Measurements from ENCODE around the gene FBXO31.
"Not testable (repeated sequence)": the region's sequence is repeated elsewhere in the genome, so short reads cannot be mapped to it uniquely, and the experiment has no call there.

Gene FBXO31

DNA sequence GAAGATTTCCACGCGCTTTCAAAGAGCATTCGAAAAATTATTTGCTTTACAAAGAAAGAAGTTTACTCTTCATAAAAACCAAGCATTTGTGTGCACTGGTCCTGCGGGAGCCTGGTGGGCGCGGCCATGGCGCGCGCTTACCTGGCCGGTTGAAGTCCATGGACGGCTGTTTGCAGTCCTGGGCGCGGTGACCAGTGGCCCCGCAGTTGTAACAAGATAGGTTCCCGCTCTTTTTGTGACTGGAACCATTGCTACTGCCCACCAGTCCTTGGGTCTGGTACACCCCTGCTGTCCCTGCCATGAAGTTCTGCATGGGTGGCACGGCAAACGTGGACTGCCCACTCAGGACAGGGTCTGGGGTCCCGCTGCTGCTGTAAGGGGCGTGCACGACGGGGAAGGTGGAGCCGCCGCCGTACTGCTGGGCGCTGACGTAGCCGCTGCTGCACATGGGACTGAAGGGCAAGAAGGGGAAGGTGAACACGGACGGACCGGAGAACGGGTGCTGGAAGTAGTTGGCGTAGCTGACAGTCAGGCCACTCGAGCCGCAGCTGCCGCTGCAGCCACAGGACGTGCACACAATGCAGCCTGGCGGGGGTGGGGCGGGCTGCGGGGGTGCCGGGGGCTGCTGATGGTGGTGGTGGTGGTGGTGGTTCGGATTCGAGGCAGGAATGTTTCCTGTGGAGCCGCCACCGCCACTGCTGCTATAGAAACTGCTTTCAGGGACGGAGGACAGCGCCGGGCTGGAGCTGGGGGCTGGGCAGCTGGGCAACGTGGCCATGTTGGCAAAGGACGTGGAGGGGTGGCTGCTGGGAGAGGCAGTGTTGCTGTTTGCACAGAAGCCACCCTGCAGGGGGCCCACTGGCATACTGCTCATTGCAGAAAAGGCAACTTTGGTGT is 28.0 kb upstream of the FBXO31 start:
- no peak for DNase-seq

- DNase-seq: no peak
Observed at GRCh38 chr16:87410968-87411367, 27.4 kb upstream of the FBXO31 start.

DNA sequence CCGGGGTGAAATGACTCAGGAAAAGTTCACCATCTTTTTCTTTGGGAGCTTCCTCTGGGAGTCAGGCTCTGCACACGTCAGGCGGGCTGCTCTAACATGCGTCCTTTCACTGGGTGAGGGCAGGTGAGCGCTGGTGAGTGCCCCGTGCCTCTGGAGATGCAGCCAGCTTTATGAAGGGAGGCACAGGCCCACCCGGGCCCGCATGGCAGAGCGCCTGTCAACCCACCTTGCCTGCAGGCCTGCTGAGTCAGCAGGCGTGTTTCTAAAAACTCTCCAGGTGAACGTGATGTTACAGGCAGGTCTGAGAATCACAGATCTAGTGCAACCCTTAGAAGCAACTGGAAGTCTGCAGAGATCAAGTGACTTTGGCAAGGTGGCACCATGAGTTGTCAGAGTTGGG is 27.0 kb upstream of the FBXO31 start:
- no peak for DNase-seq

GRCh38 chr16:87409781-87410180 is 26.2 kb upstream of the FBXO31 start:
- DNase-seq: no peak

DNA sequence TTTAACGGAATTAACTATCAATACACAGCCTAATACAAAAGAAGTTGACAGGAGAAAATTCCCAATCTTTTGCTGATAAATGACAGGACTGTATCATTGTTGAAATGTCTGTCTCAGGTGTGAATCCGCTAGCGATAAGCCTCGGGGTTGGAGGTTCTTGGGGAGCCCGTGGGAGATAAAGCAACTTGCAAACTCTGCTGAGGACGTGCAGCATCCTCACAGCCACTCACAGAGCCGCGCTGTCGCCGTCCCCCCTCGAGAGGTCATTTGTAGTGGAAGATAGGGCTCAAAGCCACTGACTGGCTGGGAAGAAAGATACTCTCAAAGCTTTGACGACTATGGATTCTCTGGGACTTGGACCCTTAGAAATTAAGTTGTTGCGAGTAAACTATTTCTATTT is 25.6 kb upstream of the FBXO31 start:
- DNase-seq: no peak

DNA sequence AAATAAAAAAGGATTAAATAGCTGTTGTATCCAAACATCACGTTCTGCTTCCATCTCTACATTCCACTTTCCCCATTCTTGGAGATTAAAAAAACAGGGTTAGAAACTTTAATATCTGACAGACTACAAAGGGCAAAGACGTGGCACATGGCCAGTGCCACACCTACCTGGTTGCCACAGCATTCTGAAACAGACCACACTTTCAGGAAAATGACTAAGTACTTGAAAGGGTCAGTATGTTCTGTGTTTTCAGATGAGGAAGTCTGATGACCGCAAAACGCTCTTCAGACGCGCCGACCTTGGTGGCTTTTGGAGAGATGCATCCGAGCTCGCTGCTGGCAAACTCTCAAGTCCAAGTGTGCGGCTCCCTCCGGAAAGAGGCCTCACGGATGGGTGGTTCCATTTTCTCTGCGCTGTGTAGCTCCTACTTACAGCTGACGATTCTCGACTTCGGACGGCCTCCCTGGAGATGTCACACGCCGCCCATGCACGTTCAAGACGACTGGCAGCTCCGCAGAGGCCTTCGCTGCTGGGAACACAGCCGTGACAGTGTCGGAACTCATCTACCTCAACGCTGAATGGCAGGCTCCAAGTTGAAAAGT is 24.0 kb upstream of the FBXO31 start:
- peak; percentile 17 for DNase-seq

- DNase-seq: no peak
Observed at GRCh38 chr16:87406495-87407088, 23.0 kb upstream of the FBXO31 start.

DNA sequence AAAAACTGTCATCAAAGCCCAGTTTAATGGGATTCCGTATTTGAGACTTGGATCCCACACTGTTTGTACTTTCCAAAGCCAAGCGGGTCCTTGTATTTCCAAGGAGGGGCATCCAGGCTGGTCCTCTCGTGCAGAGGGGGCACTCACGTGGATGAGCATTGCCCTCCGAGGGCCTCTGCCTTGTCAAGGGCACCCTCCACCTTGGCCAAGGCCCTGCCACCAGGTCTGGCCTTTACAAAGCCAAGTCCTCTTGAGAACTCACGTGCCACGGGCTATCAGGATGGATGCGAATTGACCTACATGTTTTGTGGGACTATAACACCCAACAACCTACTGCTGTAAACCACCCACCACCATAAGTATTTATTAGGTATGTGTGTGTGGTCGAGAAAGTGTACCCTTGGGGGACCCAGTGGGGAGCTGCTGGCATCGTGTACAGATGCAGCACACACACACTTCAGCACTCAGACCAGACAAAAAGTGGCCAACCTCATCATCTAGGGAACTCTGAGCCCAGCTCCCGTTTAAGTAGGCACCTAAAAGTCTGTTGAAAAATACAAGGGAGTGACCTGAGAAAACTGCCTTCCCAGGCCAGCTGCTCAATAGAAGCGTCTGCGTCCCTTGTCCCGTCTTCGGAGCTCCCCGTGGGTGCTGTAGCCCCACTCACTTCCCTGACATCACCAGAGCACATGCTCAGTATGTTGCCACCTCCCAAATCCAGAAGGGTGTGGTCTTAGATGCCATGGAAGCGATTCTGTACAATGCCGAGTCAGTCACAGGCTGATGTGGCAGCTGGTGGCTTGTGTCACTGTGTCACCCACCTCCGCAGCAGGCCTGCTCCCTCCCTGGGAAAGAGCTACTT is 21.4 kb upstream of the FBXO31 start:
- DNase-seq: no peak

DNA sequence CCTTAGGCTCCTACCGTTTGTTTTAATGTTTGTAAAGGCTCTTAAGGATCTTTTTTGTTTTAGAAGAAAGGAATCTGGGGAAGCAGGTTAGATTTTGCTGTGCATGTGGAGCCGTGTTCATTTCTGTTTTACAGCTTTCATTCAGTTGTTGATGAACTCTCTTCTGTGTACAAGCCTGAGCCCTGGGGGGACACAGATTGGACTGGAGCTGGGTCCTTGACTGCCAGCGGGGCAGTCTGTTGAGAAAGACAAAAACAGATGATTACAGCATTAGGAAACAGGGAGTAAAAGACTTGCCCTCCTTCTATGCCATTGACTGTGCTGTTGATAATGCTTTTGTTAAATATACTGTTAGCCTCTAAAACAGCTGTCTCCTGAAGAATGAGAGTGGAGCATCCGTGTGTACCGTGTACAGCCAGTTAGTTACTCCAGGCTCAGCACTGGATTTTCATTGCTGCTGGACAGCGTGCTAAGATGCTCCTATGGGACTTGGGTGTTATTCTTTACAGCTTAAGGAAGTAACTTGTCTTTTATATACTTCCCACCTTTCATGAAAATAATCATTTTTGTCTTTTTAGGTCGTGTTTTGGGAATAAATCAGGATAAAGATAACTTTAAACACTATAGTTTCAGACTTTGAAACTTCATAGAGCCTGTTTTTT is 11.7 kb upstream of the FBXO31 start:
- DNase-seq: no peak

DNA sequence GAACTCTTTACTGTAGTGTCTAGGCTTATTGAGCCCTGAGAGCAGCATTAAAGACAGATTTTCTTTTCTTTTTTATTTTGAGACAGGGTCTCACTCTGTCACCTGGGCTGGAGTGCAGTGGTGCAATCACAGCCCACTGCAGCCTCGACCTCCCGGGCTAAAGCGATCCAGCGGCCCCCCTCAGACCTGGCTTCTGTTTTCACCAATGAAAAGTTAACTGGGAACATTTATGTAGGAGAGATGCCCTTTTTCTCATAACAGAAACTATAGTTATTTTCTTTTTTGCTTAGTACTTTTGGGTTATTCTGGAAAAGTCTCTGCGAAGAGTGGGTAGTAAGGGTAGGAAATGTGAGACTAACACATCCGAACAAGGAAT is 10.1 kb upstream of the FBXO31 start:
- no peak for DNase-seq

- peak; percentile 42 for DNase-seq
Observed at GRCh38 chr16:87392821-87393679, 9.5 kb upstream of the FBXO31 start.

GRCh38 chr16:87391950-87392820 is 8.6 kb upstream of the FBXO31 start, which contains the start of gene MAP1LC3B:
Gene MAP1LC3B (plus strand): TSS chr16:87392336. CDS start chr16:87392428, 92 bp downstream.
- peak; percentile 95 for DNase-seq

GRCh38 chr16:87391324-87391949 is 7.9 kb upstream of the FBXO31 start:
- DNase-seq: peak; percentile 37

- DNase-seq: no peak
Observed at GRCh38 chr16:87390641-87391323, 7.2 kb upstream of the FBXO31 start.

- DNase-seq: not testable (repeated sequence)
Observed at GRCh38 chr16:87389914-87390313, 6.3 kb upstream of the FBXO31 start.

GRCh38 chr16:87389245-87389644 is 5.7 kb upstream of the FBXO31 start:
- DNase-seq: no peak

- DNase-seq: no peak
Observed at GRCh38 chr16:87388818-87389134, 5.2 kb upstream of the FBXO31 start.

GRCh38 chr16:87387942-87388817 is 4.6 kb upstream of the FBXO31 start:
- peak; percentile 99 for DNase-seq

DNA sequence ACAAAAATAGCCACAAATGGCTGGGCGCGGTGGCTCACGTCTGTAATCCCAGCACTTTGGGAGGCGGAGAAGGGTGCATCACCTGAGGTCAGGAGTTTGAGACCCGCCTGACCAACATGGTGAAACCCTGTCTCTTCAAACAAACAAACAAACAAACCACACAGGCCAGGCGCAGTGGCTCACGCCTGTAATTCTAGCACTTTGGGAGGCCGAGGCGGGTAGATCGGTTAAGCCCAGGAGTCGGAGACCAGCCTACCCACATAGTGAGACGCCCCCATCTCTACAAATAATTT is 1.2 kb upstream of the FBXO31 start:
- not testable (repeated sequence) for DNase-seq

Measured in EL (cell line).